PFSK-1 (cell line): Measurements from ENCODE around the gene RAD51B.

Experiments used
- FOXP2 ChIP-seq: optimal IDR thresholded peaks from 2 replicates; pipeline ENCODE3; 2011; ENCODE audit warnings: borderline replicate concordance, control low read depth, inconsistent platforms; ENCODE audit not compliant: insufficient read depth; ENCODE audit errors: extremely low read length, extremely low read depth
- POLR2AphosphoS5 ChIP-seq: IDR thresholded peaks from 2 replicates; pipeline ENCODE4 v1.6.1; 2012; ENCODE audit warnings: low read depth, mild to moderate bottlenecking, control low read depth, low read length, moderate library complexity
- SIN3A ChIP-seq: IDR thresholded peaks from 2 replicates; pipeline ENCODE4 v1.6.1; 2012; ENCODE audit warnings: mild to moderate bottlenecking, low read length, moderate library complexity, borderline replicate concordance; ENCODE audit not compliant: insufficient read depth
- TAF1 ChIP-seq: IDR thresholded peaks from 2 replicates; pipeline ENCODE4 v1.6.1; 2012; ENCODE audit warnings: low read length, control low read depth, borderline replicate concordance; ENCODE audit not compliant: insufficient read depth
- TF ChIP-seq, protein P1 (sequence below), 2 experiments: IDR thresholded peaks; 2 replicates each; pipeline versions ENCODE4 v1.6.1 to v1.8.0; 2011 to 2012; ENCODE audit warnings: low read depth in 2 of 2, low read length in 2 of 2, control low read depth in 1 of 2, inconsistent platforms in 1 of 2, mild to moderate bottlenecking in 1 of 2, moderate library complexity in 1 of 2; ENCODE audit not compliant: insufficient read depth in 1 of 2

RAD51B gene

DNA sequence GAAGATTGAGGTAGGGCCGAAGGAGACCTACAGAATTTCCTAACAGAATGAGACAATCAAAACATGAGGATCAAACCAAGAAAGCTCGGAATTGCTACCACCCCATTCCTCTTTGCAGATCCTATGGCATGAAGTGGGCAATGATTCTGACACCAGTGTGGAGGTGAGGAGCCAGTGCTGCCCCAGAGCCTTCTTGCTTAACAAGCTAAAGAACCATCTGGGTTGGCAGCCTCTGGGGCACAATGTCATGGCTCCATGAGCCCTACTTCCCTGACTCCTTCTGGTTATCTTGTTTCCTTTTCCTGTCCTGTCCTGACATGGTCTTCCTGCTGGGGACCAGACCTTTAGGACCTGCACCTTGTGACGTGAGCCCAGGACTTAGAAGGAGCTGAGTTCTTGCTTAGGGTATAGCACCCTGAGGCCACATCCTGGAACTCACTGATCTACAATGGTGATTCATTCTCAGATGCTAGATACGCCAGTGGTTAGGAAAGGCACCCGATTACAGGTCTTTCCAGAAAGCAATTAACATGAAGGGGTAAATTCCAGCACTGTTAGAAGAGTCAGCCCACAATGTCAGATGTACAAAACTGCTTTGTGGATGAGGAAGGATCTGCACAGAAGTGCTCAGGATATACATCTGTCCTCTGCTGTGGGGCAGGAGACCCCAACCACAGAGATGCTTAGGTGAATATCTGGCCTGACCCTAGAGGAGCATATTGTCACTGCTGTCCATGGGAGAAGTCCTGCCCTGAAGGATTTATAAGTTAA, 649.0 kb downstream of the RAD51B start:
- TF ChIP-seq SIN3A (no peak), FOXP2 (no peak), TAF1 (no peak), POLR2AphosphoS5 (no peak)
- TF ChIP-seq, protein P1, sequence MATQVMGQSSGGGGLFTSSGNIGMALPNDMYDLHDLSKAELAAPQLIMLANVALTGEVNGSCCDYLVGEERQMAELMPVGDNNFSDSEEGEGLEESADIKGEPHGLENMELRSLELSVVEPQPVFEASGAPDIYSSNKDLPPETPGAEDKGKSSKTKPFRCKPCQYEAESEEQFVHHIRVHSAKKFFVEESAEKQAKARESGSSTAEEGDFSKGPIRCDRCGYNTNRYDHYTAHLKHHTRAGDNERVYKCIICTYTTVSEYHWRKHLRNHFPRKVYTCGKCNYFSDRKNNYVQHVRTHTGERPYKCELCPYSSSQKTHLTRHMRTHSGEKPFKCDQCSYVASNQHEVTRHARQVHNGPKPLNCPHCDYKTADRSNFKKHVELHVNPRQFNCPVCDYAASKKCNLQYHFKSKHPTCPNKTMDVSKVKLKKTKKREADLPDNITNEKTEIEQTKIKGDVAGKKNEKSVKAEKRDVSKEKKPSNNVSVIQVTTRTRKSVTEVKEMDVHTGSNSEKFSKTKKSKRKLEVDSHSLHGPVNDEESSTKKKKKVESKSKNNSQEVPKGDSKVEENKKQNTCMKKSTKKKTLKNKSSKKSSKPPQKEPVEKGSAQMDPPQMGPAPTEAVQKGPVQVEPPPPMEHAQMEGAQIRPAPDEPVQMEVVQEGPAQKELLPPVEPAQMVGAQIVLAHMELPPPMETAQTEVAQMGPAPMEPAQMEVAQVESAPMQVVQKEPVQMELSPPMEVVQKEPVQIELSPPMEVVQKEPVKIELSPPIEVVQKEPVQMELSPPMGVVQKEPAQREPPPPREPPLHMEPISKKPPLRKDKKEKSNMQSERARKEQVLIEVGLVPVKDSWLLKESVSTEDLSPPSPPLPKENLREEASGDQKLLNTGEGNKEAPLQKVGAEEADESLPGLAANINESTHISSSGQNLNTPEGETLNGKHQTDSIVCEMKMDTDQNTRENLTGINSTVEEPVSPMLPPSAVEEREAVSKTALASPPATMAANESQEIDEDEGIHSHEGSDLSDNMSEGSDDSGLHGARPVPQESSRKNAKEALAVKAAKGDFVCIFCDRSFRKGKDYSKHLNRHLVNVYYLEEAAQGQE (IDR thresholded peaks at IDR 0.05; ENCODE audit: insufficient read depth in 1 of 2, low read depth in 2 of 2, low read length in 2 of 2): no peak

DNA sequence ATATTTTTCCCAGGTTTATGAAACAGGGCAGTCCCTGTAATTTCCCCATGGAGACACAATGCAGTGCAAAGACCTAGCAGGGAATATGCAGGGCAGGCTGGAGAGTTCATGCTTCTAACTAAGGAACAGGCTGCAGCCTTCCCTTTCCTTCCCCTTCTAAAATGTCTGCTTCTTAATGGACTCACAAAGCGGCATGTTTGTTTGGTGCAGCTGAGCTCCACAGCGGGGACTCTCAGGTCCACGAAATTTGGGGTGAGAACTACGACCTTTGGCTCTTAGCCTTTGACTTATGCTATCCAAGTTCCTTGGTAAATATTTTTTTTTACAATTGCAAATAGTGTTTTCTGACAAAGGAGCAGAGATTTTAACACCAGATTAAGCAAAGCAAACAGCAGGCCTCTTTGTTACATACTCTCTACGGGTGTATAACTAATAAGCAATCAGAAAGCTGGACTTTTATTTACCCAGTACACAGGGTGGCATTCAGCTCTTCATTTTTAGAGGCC, 649.7 kb downstream of the RAD51B start:
- TF ChIP-seq TAF1 (no peak), SIN3A (no peak), POLR2AphosphoS5 (no peak), FOXP2 (no peak)
- TF ChIP-seq, protein P1 (IDR thresholded peaks at IDR 0.05; ENCODE audit: insufficient read depth in 1 of 2, low read depth in 2 of 2, low read length in 2 of 2): no peak

- TF ChIP-seq TAF1 (no peak), POLR2AphosphoS5 (no peak), SIN3A (no peak), FOXP2 (no peak)
These were observed 650.8 kb downstream of the RAD51B start for GRCh38 chr14:68470361-68470760.

- no peak for TF ChIP-seq SIN3A
- TF ChIP-seq POLR2AphosphoS5: no peak
- TF ChIP-seq, protein P1 (IDR thresholded peaks at IDR 0.05; ENCODE audit: insufficient read depth in 1 of 2, low read depth in 2 of 2, low read length in 2 of 2): no peak
These were observed 651.7 kb downstream of the RAD51B start for GRCh38 chr14:68471029-68471963.

- TF ChIP-seq SIN3A (no peak), POLR2AphosphoS5 (no peak)
- TF ChIP-seq, protein P1 (IDR thresholded peaks at IDR 0.05; ENCODE audit: insufficient read depth in 1 of 2, low read depth in 2 of 2, low read length in 2 of 2): no peak
These were observed 652.5 kb downstream of the RAD51B start for GRCh38 chr14:68471964-68472508.
